Astrocyte of the spinal cord (primary cell): ENCODE data around the gene ABLIM2.

ENCODE experiments used
- DNase-seq: peaks from one replicate; pipeline ENCODE4 v3.0.0; 2011; ENCODE audit warnings: low read depth, low spot score
- H3K4me3 ChIP-seq: 2 replicates; pipeline ENCODE4 v1.5.1; 2011; ENCODE audit warnings: low read depth, mild to moderate bottlenecking, low read length, moderate library complexity
- in situ Hi-C: cut with HindIII; loops from 2 replicates; pipeline ENCODE4 v1.10.0; 2017; ENCODE audit warnings: low sequenced_read_pairs
- TF ChIP-seq, protein P1 (sequence below): IDR thresholded peaks from 2 replicates; pipeline ENCODE4 v1.5.1; 2012; ENCODE audit warnings: low read depth, mild to moderate bottlenecking, low read length, inconsistent platforms

Gene ABLIM2

DNA sequence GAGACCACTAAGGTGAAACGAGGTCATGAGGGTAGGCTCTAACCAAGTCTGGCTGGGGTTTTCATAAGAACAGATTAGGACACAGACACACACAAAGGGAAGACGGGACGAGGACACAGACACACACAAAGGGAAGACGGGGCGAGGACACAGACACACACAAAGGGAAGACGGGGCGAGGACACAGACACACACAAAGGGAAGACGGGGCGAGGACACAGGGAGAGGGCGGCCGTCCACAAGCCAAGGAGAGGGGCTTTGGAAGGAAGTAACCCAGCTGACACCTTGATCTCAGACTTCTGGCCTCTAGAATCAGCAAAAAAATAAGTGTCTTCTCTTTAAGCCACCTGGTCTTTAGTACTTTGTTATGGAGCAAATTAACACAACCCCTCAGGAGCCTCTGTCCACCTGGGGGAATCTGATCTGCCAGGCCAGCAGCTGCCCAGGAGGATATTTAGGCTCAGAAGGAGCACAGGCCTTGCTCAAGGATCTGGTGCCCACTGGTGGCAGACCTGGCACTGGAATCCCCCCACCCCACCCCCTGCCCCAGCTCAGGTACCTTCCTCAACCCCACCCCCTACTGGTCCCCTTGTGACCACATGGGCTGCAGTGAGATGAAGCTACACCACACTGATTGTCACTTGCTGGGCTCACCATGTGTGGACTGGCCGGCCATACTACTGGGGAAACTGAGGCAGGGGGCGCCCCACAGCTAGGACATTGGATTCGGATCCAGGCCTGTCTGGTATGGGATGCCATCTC, 2.8 kb downstream of the ABLIM2 start:
- H3K4me3 ChIP-seq: no peak overlapping the region
- TF ChIP-seq, protein P1, sequence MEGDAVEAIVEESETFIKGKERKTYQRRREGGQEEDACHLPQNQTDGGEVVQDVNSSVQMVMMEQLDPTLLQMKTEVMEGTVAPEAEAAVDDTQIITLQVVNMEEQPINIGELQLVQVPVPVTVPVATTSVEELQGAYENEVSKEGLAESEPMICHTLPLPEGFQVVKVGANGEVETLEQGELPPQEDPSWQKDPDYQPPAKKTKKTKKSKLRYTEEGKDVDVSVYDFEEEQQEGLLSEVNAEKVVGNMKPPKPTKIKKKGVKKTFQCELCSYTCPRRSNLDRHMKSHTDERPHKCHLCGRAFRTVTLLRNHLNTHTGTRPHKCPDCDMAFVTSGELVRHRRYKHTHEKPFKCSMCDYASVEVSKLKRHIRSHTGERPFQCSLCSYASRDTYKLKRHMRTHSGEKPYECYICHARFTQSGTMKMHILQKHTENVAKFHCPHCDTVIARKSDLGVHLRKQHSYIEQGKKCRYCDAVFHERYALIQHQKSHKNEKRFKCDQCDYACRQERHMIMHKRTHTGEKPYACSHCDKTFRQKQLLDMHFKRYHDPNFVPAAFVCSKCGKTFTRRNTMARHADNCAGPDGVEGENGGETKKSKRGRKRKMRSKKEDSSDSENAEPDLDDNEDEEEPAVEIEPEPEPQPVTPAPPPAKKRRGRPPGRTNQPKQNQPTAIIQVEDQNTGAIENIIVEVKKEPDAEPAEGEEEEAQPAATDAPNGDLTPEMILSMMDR: no peak
- DNase-seq: no peak
- in situ Hi-C loops: no loop called here

DNA sequence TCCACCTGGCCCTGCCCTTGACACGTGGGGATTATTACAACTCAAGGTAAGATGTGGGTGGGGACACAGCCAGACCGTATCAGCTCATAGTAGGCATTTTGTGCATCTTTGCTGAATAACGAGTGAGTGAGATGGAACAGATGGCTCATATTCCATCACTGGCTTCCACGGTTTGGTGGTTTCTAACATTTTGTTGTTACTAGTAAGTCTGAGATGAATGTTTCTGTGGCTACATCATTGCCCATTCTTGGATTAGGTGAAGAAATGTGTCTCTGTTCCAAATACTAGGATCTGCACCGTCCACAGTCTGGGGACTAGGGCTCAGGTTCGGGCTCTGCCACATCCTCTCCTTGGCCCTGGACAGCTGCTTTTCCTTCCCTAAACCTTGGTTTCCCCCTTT, 3.6 kb downstream of the ABLIM2 start:
- DNase-seq: no peak
- no peak overlapping the region for H3K4me3 ChIP-seq
- TF ChIP-seq, protein P1: no peak
- in situ Hi-C loops: no loop called here

DNA sequence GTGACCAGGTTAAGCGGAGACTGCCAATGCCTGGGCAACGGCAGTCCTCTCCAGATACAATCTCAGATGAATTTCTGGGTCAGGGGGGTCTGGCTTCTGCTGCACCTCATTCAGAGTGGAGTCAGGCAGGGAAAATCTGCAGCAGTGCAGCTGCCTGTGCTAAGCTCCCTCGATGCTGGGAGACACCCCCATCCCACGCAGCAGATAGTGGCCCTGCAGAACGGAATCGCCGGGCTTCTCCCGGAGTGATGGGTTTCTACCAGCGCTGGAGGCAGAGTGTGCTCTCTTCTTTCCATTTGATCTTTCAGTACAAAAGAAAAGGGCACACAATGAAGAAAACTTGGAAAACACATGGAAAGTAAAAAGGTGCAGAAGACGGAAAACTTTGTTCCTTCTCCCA, 5.2 kb downstream of the ABLIM2 start:
- TF ChIP-seq, protein P1: no peak
- DNase-seq: no peak
- H3K4me3 ChIP-seq: no peak overlapping the region
- in situ Hi-C loops: no loop called here

DNA sequence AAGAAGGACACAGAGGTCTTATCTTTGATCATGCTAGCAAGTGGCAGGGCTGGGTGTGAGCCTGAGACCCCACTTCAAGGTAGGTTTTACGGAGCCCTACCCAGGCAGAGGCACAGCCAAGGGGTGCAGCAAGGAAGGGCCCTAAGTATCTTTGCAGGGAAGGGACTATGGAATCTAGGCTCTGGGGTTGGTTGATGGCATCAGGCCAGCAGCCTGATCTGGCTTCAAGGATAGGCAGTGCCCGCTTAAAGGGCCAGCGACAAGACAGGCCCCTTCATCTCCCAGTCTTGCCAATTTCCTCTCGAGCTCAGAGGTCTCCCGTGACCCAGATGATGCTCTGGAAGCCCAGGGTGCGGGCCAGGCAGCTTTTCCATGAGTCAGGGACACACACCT, 5.8 kb downstream of the ABLIM2 start:
- in situ Hi-C loops: no loop called here
- TF ChIP-seq, protein P1: no peak
- H3K4me3 ChIP-seq: no peak overlapping the region
- DNase-seq: no peak

DNA sequence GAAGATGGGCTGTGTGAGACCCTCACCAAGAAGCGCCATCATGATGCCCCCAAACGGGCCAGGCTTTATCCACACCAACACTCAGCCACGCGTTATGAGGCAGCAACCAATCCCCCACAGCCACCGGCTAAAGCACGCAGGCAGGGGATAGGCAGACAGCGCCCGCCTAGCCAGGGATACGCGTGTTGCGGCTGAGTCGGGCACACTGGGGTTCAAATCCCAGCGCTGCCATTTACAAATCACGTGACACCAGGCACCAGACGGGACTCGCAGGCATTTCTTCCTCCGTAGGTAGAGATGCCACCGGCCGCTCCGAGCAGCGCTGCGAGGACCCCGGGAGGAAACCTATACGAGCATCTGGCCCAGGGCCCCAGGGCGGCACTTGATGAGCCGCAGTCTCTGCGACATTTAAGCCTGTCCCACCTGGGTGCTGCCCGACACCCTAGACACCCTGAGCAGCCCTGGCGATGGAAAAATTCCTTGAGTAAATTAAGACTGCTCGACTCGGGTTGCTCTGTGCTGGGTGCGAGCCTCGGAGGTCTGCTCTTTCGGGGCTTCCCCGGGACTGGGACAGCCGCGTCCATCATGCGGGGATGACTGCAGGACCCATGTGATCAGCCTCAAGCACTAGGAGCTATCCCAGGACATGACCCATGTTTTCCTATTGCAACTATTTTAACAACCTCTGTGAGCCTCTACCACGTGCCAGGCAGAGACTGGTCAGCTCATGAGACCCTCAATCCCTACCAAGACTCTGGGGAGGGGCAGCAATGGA, 6.3 kb downstream of the ABLIM2 start:
- in situ Hi-C loops: no loop called here
- TF ChIP-seq, protein P1: no peak
- no peak overlapping the region for H3K4me3 ChIP-seq
- DNase-seq: no peak

DNA sequence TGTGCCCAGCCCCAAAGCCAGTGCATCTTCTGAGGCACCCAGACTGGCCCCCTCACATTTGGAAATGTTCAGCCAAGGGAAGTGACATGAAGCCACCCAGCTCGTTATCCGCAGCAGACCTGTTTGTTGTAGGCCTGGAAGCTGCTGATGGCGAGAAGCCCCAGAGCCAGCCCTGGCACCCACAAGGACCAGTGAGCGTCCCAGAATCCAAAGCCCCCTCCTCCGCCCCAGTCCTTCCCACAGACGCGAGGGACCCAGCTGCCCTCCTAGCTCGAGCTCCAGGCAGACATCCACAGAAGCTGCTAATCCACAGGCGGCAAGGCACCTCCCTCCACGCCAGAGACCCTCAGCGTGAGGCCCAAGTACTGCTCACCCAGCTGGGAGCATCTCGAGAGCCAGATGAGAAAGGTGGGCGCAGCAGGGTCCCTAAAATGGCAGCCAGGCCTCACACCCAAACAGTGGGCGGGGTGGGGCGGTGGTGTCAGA, 7.4 kb downstream of the ABLIM2 start:
- in situ Hi-C loops: no loop called here
- TF ChIP-seq, protein P1: no peak
- no peak overlapping the region for H3K4me3 ChIP-seq
- DNase-seq: no peak
